NK-92 (cell line): ENCODE measurements around the gene IFNB1.

Source experiments
- DNase-seq: peaks from one replicate; lab custom pipeline; 2025; ENCODE audit not compliant: unreplicated experiment; lab: John Stamatoyannopoulos, UW

IFNB1 gene

GRCh38 chr9:21070906-21071305 is 6.8 kb downstream of the IFNB1 start:
- no peak for DNase-seq

GRCh38 chr9:21070171-21070571 is 7.6 kb downstream of the IFNB1 start:
- no peak for DNase-seq

GRCh38 chr9:21060919-21061561 is 16.7 kb downstream of the IFNB1 start:
- DNase-seq, result no peak

GRCh38 chr9:21056931-21057330 is 20.8 kb downstream of the IFNB1 start:
- DNase-seq, result no peak

GRCh38 chr9:21053851-21054250 is 23.9 kb downstream of the IFNB1 start:
- DNase-seq, result no peak

GRCh38 chr9:21047281-21047691 is 30.5 kb downstream of the IFNB1 start:
- DNase-seq, result no peak

- no peak for DNase-seq
These were observed 33.9 kb downstream of the IFNB1 start for GRCh38 chr9:21043841-21044240.

GRCh38 chr9:21042466-21042865 is 35.3 kb downstream of the IFNB1 start:
- no peak for DNase-seq

GRCh38 chr9:21039302-21039701 is 38.4 kb downstream of the IFNB1 start:
- no peak for DNase-seq

- no peak for DNase-seq
These were observed 40.5 kb downstream of the IFNB1 start for GRCh38 chr9:21037278-21037677.

GRCh38 chr9:21031808-21032183 is 45.9 kb downstream of the IFNB1 start:
- DNase-seq, result no peak

GRCh38 chr9:21031091-21031807 is 46.5 kb downstream of the IFNB1 start, which contains the start of gene HACD4:
TSS of gene HACD4 (minus strand) at chr9:21031640. CDS start at chr9:21031590, 50 bp downstream.
- DNase-seq, result no peak

- no peak for DNase-seq
These were observed 47.2 kb downstream of the IFNB1 start for GRCh38 chr9:21030389-21031035.

GRCh38 chr9:21029661-21030060 is 48.1 kb downstream of the IFNB1 start:
- DNase-seq, result no peak

GRCh38 chr9:21028466-21028865 is 49.3 kb downstream of the IFNB1 start:
- DNase-seq, result no peak

- no peak for DNase-seq
These were observed 50.4 kb downstream of the IFNB1 start for GRCh38 chr9:21027295-21027694.
